ENCODE data around the gene DNAL4. TPM values are rescaled to one million over a fixed set of nuclear protein-coding genes. Genes with fewer than 3 reads are reported as not detected.

DNAL4 gene
- total RNA-seq, 1 donor from 2014 or later = 16.0 TPM

- Histone ChIP-seq H3K4me3 (peak overlapping the region; percentile 68), H3K4me1 (peaks cover 24% of the 10 kb centered on the region), H3K27ac (no peak overlapping the region)
Measured at GRCh38 chr22:38757464-38757757, 36.5 kb downstream of the DNAL4 start.

GRCh38 chr22:38756711-38757463 lies 37.1 kb downstream of the DNAL4 start:
- Histone ChIP-seq H3K4me3 (peak overlapping the region; percentile 68), H3K27ac (peak overlapping the region; percentile 97), H3K9me3 (no peaks in the 10 kb centered on the region), H3K27me3 (no peaks in the 10 kb centered on the region), H3K36me3 (peaks cover 15% of the 10 kb centered on the region), H3K4me1 (peaks cover 26% of the 10 kb centered on the region)
- no peak for ATAC-seq
- TF ChIP-seq, protein P1, sequence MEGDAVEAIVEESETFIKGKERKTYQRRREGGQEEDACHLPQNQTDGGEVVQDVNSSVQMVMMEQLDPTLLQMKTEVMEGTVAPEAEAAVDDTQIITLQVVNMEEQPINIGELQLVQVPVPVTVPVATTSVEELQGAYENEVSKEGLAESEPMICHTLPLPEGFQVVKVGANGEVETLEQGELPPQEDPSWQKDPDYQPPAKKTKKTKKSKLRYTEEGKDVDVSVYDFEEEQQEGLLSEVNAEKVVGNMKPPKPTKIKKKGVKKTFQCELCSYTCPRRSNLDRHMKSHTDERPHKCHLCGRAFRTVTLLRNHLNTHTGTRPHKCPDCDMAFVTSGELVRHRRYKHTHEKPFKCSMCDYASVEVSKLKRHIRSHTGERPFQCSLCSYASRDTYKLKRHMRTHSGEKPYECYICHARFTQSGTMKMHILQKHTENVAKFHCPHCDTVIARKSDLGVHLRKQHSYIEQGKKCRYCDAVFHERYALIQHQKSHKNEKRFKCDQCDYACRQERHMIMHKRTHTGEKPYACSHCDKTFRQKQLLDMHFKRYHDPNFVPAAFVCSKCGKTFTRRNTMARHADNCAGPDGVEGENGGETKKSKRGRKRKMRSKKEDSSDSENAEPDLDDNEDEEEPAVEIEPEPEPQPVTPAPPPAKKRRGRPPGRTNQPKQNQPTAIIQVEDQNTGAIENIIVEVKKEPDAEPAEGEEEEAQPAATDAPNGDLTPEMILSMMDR (IDR thresholded peaks at IDR 0.05) = no peak
- DNase-seq = peak; percentile 79
- intact Hi-C loops (cut with DNase I) = no loop called here

More at GRCh38 chr22:38757464-38757757, 36.5 kb downstream of the DNAL4 start:
- TF ChIP-seq, protein P1 (IDR thresholded peaks at IDR 0.05) = no peak
- no peaks in the 10 kb centered on the region for H3K27me3 ChIP-seq
- H3K36me3 ChIP-seq = peaks cover 10% of the 10 kb centered on the region
- H3K9me3 ChIP-seq = no peaks in the 10 kb centered on the region
- no peak for ATAC-seq
- DNase-seq = no peak
- intact Hi-C loops (cut with DNase I) = no loop called here

DNA sequence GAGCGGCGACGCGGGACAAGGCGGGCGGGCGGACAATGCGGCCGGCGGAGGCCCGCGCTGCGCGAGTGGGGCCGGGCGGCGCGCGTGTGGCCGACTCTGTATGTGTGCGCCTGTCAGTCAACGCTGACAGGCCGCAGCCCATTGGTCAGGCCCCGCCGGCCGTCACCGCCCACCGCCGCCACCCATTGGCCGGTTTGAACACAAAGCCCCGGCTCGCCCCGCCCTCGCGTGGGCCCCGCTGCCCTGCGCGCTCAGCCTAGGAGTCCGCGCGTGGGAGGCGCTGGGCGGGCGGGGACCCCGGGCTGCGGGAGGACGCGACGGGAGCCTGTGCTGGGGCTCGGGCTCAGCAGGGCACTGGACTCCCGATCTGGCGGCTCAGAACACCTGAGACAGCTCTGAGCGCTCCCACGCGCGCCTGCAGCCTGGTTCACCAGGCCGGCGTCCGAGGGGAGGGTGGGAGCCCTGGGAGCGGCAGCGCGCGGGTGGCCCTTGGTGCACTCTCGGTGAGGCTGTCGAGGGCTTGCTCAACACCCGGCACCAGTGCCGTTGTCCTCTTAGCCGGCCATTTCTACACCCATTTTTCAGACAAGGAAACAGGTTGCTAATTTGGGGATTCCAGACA lies 37.9 kb downstream of the DNAL4 start, which contains the start of gene SUN2:
TSS of gene SUN2 (minus strand) at position 88 of the 622 bp plus-strand sequence. CDS start 3,370 bp downstream, outside the sequence.
- TF ChIP-seq, protein P1 (IDR thresholded peaks at IDR 0.05) = no peak
- no peaks in the 10 kb centered on the region for H3K27me3 ChIP-seq
- peak within 1 kb of the TSS; percentile 97 for H3K27ac ChIP-seq
- peak; percentile 98 for DNase-seq
- ATAC-seq = peak; percentile 87
- H3K4me1 ChIP-seq = peaks cover 29% of the 10 kb centered on the region
- no peaks in the 10 kb centered on the region for H3K9me3 ChIP-seq
- peaks cover 24% of the 10 kb centered on the region for H3K36me3 ChIP-seq
- H3K4me3 ChIP-seq = peak within 1 kb of the TSS; percentile 68
- intact Hi-C loops (cut with DNase I) = no loop called here

GRCh38 chr22:38755155-38755910 lies 38.6 kb downstream of the DNAL4 start:
- DNase-seq = peak; percentile 98
- Histone ChIP-seq H3K4me1 (peaks cover 34% of the 10 kb centered on the region), H3K36me3 (peaks cover 30% of the 10 kb centered on the region), H3K27me3 (no peaks in the 10 kb centered on the region), H3K27ac (peak overlapping the region; percentile 97), H3K4me3 (peak overlapping the region; percentile 68), H3K9me3 (no peaks in the 10 kb centered on the region)
- TF ChIP-seq, protein P1 (IDR thresholded peaks at IDR 0.05) = no peak
- intact Hi-C loops (cut with DNase I) = no loop called here
- ATAC-seq = peak; percentile 87

- ATAC-seq (peak; percentile 5), DNase-seq (no peak)
- Histone ChIP-seq H3K4me1 (peaks cover 34% of the 10 kb centered on the region), H3K27ac (peak overlapping the region; percentile 97), H3K9me3 (no peaks in the 10 kb centered on the region), H3K27me3 (no peaks in the 10 kb centered on the region), H3K36me3 (peaks cover 36% of the 10 kb centered on the region), H3K4me3 (peak overlapping the region; percentile 68)
- TF ChIP-seq, protein P1 (IDR thresholded peaks at IDR 0.05) = no peak
- intact Hi-C loops (cut with DNase I) = no loop called here
Measured at GRCh38 chr22:38754751-38755154, 39.2 kb downstream of the DNAL4 start.
